D721Med (cell line): ENCODE data around the gene PLA2G4E.

ENCODE experiments used
- DNase-seq: peaks from one replicate; pipeline ENCODE4 v3.0.0; 2011; ENCODE audit warnings: low spot score; ENCODE audit not compliant: insufficient read length
- FAIRE-seq: peaks from 2 replicates; lab custom pipeline; 2011; peaks lifted over from hg19 to GRCh38; lab: Jason Lieb, UNC
- CTCF ChIP-seq: IDR thresholded peaks from 2 replicates; pipeline ENCODE4 v1.5.1; 2012; ENCODE audit warnings: mild to moderate bottlenecking, control low read depth; ENCODE audit not compliant: insufficient read depth; ENCODE audit errors: missing control alignments

PLA2G4E gene

DNA sequence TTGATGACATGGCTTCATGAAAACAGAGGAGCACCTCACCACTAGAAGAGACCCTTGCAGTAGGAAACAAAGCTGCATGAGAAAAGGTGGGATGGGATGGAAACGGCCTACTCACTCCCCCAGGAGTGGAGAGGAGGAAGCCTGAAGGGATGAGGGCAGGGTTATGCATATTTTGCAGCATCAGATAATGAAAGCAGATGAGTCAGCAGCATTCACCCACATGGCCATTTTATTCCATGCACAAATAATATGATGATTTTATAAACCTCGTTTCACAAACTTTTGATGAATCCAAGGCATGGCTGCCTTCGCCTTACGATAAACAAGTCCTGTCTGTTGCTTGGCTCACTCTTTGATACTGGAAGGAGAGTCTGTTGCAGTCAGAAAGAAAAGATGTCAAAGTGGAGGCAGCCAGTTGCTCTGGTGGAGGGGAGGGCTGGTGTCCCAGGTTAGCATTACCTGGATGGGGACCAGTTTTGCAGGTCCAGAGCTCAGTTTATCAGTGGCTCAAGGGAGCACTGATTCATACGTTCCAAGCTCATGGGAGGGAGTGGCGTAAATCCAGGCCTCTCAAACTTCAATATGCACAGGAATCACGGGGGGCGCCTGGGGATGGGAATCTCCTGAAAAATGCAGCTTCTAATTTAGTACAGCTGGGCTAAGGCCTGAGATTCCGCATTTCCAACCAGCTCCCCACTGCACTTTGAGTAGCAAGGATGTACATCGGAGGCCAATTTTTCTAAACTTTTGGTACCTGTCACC, 39.3 kb downstream of the PLA2G4E start:
- FAIRE-seq (no peak), DNase-seq (no peak)
- TF ChIP-seq CTCF, result no peak

DNA sequence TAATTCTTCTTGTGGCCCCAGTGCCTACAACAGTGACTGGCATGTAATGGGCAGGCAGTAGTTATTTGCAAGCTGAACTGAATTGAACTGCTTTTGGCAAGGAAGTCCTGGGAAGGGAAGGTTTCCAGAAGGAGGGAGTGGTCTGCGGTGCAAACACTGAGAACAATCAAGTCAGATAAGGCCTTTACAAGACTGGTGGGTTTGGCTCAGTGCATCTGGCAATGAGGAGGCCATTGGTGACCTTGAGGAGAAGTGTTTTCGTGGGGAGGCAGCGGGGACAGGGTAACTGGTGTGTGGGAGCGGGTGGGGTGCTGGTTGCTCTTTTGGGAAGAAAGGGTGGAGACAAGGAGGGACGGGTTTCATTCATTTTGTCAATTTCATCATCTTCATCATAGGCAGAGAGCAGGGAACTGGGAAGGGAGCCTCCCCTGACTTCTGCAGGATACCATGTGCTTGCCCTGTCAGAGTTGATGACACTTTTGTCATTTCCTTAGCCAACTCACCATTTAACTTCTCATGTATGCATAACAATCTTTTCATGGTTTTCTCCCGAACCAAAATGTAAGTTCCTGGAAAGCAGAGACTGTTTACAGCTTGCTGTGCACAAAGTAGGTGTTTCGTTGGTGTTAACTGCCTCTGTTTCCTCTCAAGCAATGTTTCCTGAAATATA, 40.1 kb downstream of the PLA2G4E start:
- DNase-seq (no peak), FAIRE-seq (no peak)
- TF ChIP-seq CTCF, result no peak

DNA sequence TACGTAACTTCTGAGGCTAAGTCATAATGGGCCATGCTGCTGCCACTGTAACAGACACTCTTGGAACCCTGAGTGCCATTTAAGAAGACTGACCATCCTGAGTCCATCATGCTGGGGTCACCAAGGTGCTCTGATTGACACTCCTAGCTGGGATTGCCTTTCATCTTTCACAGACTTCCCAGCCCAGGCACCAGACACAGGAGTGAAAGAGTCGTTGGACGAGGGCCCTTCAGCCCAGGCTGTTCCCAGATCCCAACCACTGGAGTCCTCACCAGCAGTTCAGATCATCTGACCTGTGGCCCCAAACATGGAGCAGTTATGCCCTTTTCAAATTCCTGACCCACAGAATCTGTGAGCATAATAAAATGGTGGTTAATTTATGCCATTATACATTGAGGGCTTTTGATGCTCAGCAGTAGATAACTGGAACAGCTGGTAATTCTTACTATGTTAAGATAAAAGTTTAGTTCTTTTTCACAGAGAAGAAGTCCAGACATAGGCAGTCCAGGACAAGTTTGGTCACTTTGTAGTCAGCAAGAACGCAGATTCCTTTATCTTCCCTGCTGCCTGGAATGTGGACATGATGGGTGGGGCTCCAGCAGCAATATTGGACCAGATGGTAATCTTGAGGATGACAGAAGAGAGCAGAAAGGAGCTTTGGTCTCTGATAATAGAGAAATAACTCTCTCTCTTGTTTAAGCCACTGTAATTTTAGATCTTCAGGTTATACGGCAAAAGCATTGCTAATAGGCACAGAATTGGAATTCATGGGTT, 41.2 kb downstream of the PLA2G4E start:
- no peak for DNase-seq
- no peak for TF ChIP-seq CTCF
- FAIRE-seq, result no peak

- FAIRE-seq, result no peak
- TF ChIP-seq CTCF, result no peak
- DNase-seq, result no peak
Measured at GRCh38 chr15:41978534-41978933, 42.3 kb downstream of the PLA2G4E start.

DNA sequence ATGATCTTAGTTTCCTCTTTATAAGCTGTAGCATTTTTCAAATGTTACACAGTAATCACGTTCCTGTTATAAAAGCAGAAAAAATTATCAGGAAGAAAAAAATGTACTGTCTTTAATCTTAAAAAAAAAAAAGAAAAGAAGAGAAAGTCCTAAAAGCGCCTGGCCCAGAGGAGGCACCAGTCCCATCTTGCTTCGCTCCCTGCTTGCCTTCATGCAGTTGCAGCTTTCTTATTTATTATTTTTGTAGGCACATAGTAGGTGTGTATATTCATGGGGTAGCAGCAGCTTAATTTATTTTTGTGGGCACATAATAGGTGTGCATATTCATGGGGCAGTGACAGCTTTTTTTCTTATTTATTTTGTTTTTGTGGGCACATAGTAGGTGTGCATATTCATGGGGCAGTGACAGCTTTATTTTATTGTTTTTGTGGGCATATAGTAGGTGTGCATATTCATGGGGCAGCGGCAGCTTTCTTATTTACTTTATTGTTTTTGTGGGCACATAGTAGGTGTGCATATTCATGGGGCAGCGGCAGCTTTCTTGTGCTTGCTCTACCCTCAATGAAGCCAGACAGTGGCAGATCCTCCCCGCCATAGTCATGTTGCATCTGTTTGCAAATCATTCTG, 43.0 kb downstream of the PLA2G4E start:
- DNase-seq (no peak), FAIRE-seq (no peak)
- no peak for TF ChIP-seq CTCF

DNA sequence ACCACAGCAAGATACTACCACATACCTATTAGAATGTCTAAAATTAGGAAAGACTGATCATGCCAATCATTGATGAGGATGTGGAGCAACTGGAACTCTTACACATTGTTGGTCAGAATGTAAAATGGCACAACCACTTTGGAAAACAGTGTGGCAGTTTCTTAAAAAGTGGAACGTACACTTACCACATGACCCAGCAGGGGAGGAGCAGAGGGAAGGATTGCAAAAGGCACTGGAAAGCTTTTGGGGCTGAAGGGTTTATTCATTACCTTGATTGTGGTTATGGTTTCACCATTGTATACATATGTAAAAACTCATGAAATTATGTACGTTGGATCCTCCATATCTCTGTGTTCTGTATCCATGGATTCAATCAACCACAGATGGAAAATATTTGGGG, 45.2 kb downstream of the PLA2G4E start:
- no peak for TF ChIP-seq CTCF
- no peak for FAIRE-seq
- DNase-seq, result no peak
